ENCODE measurements around the gene CHRNA1.

DNA sequence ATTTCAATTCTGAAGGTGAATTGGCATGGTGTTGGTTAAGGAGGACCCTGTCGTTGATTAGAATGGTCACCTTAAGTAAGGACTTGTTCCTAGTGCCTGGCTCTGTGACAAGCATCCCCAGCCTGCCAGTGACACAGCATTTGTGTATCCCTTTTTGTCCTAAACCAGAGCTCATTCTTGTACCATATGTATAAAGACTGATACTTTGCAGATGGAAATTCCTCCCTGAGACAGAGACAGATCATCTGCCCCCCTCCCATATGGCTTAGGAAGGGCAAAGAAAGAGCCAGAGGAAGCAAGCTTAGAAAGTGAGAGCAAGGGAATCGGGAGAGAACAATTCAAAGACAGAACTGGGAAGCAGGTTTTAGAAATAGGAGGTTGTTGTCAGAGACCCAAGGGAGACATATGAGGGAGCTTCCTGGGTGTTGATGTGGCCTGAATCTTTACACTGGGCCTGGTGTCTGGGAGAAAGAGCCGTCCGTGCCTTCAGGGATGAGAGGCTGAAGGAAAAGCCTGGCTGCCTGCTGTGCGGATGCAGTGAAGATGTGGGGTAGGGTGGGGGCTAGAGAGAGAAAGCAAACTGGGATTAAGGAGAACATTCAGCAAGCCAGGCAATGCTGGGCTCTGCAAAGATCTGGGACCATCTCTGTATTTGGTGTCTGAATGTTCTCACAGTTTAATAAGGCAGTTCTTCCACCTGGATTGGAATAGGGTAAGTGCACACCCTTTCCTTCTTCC, 13.2 kb upstream of the CHRNA1 start:
- TF ChIP-seq, protein P1, sequence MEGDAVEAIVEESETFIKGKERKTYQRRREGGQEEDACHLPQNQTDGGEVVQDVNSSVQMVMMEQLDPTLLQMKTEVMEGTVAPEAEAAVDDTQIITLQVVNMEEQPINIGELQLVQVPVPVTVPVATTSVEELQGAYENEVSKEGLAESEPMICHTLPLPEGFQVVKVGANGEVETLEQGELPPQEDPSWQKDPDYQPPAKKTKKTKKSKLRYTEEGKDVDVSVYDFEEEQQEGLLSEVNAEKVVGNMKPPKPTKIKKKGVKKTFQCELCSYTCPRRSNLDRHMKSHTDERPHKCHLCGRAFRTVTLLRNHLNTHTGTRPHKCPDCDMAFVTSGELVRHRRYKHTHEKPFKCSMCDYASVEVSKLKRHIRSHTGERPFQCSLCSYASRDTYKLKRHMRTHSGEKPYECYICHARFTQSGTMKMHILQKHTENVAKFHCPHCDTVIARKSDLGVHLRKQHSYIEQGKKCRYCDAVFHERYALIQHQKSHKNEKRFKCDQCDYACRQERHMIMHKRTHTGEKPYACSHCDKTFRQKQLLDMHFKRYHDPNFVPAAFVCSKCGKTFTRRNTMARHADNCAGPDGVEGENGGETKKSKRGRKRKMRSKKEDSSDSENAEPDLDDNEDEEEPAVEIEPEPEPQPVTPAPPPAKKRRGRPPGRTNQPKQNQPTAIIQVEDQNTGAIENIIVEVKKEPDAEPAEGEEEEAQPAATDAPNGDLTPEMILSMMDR (IDR thresholded peaks at IDR 0.05; ENCODE audit: insufficient read depth, low read depth, low read length): no peak
- TF ChIP-seq EZH2 (IDR thresholded peaks at IDR 0.05; ENCODE audit: insufficient read depth, low read length): no peak
